Liver (tissue), 9 donors: ENCODE data around the gene C1QL2. TPM values are rescaled to one million over a fixed set of nuclear protein-coding genes. Genes with fewer than 3 reads are reported as not detected.

Experiments used
- DNase-seq: peaks from one replicate; pipeline ENCODE4 v3.0.0-alpha.2; 2017; ENCODE audit warnings: low spot score
- H3K27ac ChIP-seq, 2 donors: one replicate each; pipeline ENCODE4 v1.7.0; 2013; ENCODE audit warnings: inconsistent platforms in 2 of 2, low read length in 2 of 2, control low read depth in 1 of 2, low read depth in 1 of 2, mild to moderate bottlenecking in 1 of 2
- H3K27me3 ChIP-seq, 4 donors: one replicate each; pipeline versions ENCODE4 v1.6.1 to v1.7.0; 2013; ENCODE audit warnings: low read length in 3 of 4, inconsistent platforms in 1 of 4, mild to moderate bottlenecking in 1 of 4, moderate library complexity in 1 of 4; ENCODE audit not compliant: control insufficient read depth in 4 of 4, insufficient read depth in 4 of 4
- H3K36me3 ChIP-seq, 4 donors: one replicate each; pipeline versions ENCODE4 v1.6.1 to v1.7.0; 2013; ENCODE audit warnings: low read length in 3 of 4, mild to moderate bottlenecking in 3 of 4, low read depth in 1 of 4, moderate library complexity in 1 of 4; ENCODE audit not compliant: control insufficient read depth in 4 of 4, insufficient read depth in 3 of 4
- H3K4me1 ChIP-seq, 4 donors: one replicate each; pipeline versions ENCODE4 v1.6.1 to v1.7.0; 2013; ENCODE audit warnings: low read length in 3 of 4, mild to moderate bottlenecking in 3 of 4, moderate library complexity in 1 of 4; ENCODE audit not compliant: control insufficient read depth in 4 of 4, insufficient read depth in 4 of 4
- H3K4me3 ChIP-seq, 3 donors: one replicate each; pipeline versions ENCODE4 v1.6.1 to v1.7.0; 2013; ENCODE audit warnings: low read length in 3 of 3, control low read depth in 1 of 3, low read depth in 1 of 3, mild to moderate bottlenecking in 1 of 3
- H3K9ac ChIP-seq, 2 donors: one replicate each; pipeline ENCODE4 v1.7.0; 2013; ENCODE audit warnings: low read length in 2 of 2, mild to moderate bottlenecking in 2 of 2, moderate library complexity in 2 of 2, control low read depth in 1 of 2, low read depth in 1 of 2
- H3K9me3 ChIP-seq, 4 donors: one replicate each; pipeline versions ENCODE4 v1.6.1 to v1.7.0; 2013; ENCODE audit warnings: low read length in 3 of 4; ENCODE audit not compliant: control insufficient read depth in 4 of 4
- EGR1 ChIP-seq, 2 donors: IDR thresholded peaks; 2 replicates each; pipeline ENCODE4 v1.6.1; 2016 to 2018; ENCODE audit warnings: antibody characterized with exemption in 2 of 2, low read depth in 2 of 2
- FOXA1 ChIP-seq: IDR thresholded peaks from 2 replicates; pipeline ENCODE4 v1.6.1; 2016; ENCODE audit warnings: antibody characterized with exemption
- FOXA2 ChIP-seq: IDR thresholded peaks from 2 replicates; pipeline ENCODE4 v1.6.1; 2016; ENCODE audit warnings: antibody characterized with exemption
- GABPA ChIP-seq, 2 donors: IDR thresholded peaks in 1 of 2; conservative IDR thresholded peaks in 1 of 2; 2 replicates each; pipeline ENCODE4 v1.6.1; 2016; ENCODE audit warnings: antibody characterized with exemption in 2 of 2, mild to moderate bottlenecking in 1 of 2, moderate library complexity in 1 of 2
- HNF4A ChIP-seq, 2 donors: conservative IDR thresholded peaks; 2 replicates each; pipeline ENCODE4 v1.6.1; 2016; ENCODE audit warnings: antibody characterized with exemption in 2 of 2, mild to moderate bottlenecking in 2 of 2
- HNF4G ChIP-seq: IDR thresholded peaks from 2 replicates; pipeline ENCODE4 v1.6.1; 2016; ENCODE audit warnings: antibody characterized with exemption
- JUND ChIP-seq, 2 donors: IDR thresholded peaks; 2 replicates each; pipeline ENCODE4 v1.6.1; 2016; ENCODE audit warnings: antibody characterized with exemption in 2 of 2
- NR2F2 ChIP-seq: IDR thresholded peaks from 2 replicates; pipeline ENCODE4 v1.6.1; 2016; ENCODE audit warnings: antibody characterized with exemption
- RAD21 ChIP-seq, 2 donors: IDR thresholded peaks; 2 replicates each; pipeline ENCODE4 v1.6.1; 2016; ENCODE audit warnings: antibody characterized with exemption in 2 of 2, mild to moderate bottlenecking in 2 of 2
- RXRA ChIP-seq, 2 donors: IDR thresholded peaks; 2 replicates each; pipeline ENCODE4 v1.6.1; 2017 to 2018; ENCODE audit warnings: antibody characterized with exemption in 2 of 2, mild to moderate bottlenecking in 1 of 2
- SP1 ChIP-seq: IDR thresholded peaks from 2 replicates; pipeline ENCODE4 v1.6.1; 2018; ENCODE audit warnings: antibody characterized with exemption, mild to moderate bottlenecking
- TAF1 ChIP-seq: conservative IDR thresholded peaks from 2 replicates; pipeline ENCODE4 v1.6.1; 2016; ENCODE audit warnings: antibody characterized with exemption, mild to moderate bottlenecking
- YY1 ChIP-seq: IDR thresholded peaks from 2 replicates; pipeline ENCODE4 v1.6.1; 2016; ENCODE audit warnings: antibody characterized with exemption, mild to moderate bottlenecking
- WGBS: extraction: QIAGEN DNeasy Blood & Tissue Kit; methylation state at CpG from one replicate; pipeline ENCODE4 v1.1.7; 2013; 5-methylcytosine and 5-hydroxymethylcytosine counted together
- polyA plus RNA-seq, 2 donors: library from polyadenylated mRNA; stranded (reverse) in 1 of 2; unstranded in 1 of 2; fragments of 200-250 nt in 1 of 2; fragments of >200 nt in 1 of 2; fragmentation: Nextera tagmentation in 1 of 2; extraction: Ambion mirVana in 1 of 2; gene quantifications; one replicate each; pipeline versions ENCODE4 v1.2.1 to v1.2.3, GENCODE V29; 2013 to 2015
- total RNA-seq, 2 donors: library from RNA; depleted of rRNA; stranded (reverse); fragments of >200 nt; gene quantifications; one replicate each; pipeline ENCODE4 v1.2.3, GENCODE V29; 2014
- TF ChIP-seq, protein P1 (sequence below): IDR thresholded peaks from 2 replicates; pipeline ENCODE4 v1.6.1; 2016; ENCODE audit warnings: antibody characterized with exemption
- TF ChIP-seq, protein P2 (sequence below): IDR thresholded peaks from 2 replicates; pipeline ENCODE4 v1.6.1; 2016; ENCODE audit warnings: antibody characterized with exemption
- TF ChIP-seq, protein P3 (sequence below): IDR thresholded peaks from 2 replicates; pipeline ENCODE4 v1.6.1; 2016; ENCODE audit warnings: antibody characterized with exemption
- TF ChIP-seq, protein P4 (sequence below): fragments of 150-350 bp; IDR thresholded peaks from 2 replicates; pipeline ENCODE4 v1.5.1; 2017; ENCODE audit warnings: improper control_type of control experiment, low read depth, low read length; ENCODE audit not compliant: missing input control
- TF ChIP-seq, protein P5 (sequence below): IDR thresholded peaks from 2 replicates; pipeline ENCODE4 v1.6.1; 2016; ENCODE audit warnings: antibody characterized with exemption, mild to moderate bottlenecking
- donor health status: healthy.
- donor health status: healthy.
- donor health status: healthy.
- donor health status: healthy.
- donor health status: healthy.

C1QL2 gene
- total and polyA plus RNA-seq, 4 donors: not detected

DNA sequence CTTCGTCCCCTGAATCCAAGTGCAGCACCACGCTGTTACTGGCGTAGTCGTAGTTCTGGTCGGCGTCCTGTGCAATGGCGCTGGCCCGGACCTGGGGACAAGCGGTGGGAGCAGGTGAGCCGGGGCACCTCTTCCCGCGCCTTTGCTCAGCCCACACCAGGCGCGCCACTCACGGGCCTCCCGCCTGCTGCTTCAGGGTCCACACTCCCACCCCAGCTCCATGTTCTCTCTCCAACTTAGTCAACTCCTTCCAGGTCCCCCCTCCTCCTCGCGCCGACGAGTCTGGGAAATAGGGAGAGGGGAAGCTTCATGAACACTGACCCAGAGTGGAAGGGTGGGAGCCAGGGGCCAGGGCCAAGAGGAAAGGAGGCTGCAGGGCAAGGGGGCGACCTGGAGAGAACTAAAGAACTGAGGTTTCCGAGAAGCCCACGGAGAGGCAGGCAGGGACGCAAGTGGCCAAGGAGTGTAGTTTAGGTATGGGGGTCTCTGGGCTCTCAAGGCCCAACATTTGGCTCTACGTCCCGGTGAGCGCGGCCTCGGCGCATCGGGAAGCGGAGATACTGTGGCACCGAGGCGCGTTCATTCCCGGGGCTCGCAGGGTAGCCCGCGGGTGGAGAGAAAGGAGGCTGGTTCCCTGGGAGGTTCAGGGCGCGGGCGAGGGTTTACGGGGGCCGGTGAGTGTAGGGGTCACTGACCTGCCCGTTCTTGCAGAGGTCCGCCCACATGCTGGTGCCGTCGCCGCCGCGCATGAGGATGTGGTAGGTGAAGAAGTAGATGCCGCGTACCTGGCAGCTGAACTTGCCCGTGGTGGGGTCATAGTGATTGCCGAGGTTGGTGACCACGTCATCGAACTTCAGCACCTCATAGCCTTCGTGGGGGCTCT, 1.4 kb downstream of the C1QL2 start:
- no peak for DNase-seq
- no peaks in the 10 kb centered on the region for H3K36me3 ChIP-seq
- H3K4me1 ChIP-seq: peaks cover 2 to 23% (median 11%) of the 10 kb centered on the region in 4 donors
- H3K9ac ChIP-seq: no peak overlapping the region
- H3K4me3 ChIP-seq: no peak overlapping the region
- peaks cover 3 to 14% (median 8%) of the 10 kb centered on the region in 4 donors for H3K27me3 ChIP-seq
- TF ChIP-seq RXRA (IDR thresholded peaks at IDR 0.05) (no peak), RAD21 (IDR thresholded peaks at IDR 0.05) (no peak), EGR1 (IDR thresholded peaks at IDR 0.05; ENCODE audit: low read depth in 2 of 2) (no peak), GABPA (IDR thresholded peaks at IDR 0.05 in 1 of 2, conservative IDR thresholded peaks at IDR 0.05 in 1 of 2) (no peak), TAF1 (no peak), YY1 (no peak), JUND (IDR thresholded peaks at IDR 0.05) (no peak), HNF4G (no peak), NR2F2 (no peak), FOXA1 (no peak), FOXA2 (no peak), HNF4A (conservative IDR thresholded peaks at IDR 0.05) (no peak), SP1 (no peak)
- TF ChIP-seq, protein P1, sequence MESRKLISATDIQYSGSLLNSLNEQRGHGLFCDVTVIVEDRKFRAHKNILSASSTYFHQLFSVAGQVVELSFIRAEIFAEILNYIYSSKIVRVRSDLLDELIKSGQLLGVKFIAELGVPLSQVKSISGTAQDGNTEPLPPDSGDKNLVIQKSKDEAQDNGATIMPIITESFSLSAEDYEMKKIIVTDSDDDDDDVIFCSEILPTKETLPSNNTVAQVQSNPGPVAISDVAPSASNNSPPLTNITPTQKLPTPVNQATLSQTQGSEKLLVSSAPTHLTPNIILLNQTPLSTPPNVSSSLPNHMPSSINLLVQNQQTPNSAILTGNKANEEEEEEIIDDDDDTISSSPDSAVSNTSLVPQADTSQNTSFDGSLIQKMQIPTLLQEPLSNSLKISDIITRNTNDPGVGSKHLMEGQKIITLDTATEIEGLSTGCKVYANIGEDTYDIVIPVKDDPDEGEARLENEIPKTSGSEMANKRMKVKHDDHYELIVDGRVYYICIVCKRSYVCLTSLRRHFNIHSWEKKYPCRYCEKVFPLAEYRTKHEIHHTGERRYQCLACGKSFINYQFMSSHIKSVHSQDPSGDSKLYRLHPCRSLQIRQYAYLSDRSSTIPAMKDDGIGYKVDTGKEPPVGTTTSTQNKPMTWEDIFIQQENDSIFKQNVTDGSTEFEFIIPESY: no peak
- TF ChIP-seq, protein P2, sequence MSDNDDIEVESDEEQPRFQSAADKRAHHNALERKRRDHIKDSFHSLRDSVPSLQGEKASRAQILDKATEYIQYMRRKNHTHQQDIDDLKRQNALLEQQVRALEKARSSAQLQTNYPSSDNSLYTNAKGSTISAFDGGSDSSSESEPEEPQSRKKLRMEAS: no peak
- TF ChIP-seq, protein P3, sequence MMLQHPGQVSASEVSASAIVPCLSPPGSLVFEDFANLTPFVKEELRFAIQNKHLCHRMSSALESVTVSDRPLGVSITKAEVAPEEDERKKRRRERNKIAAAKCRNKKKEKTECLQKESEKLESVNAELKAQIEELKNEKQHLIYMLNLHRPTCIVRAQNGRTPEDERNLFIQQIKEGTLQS: no peak
- TF ChIP-seq, protein P4, sequence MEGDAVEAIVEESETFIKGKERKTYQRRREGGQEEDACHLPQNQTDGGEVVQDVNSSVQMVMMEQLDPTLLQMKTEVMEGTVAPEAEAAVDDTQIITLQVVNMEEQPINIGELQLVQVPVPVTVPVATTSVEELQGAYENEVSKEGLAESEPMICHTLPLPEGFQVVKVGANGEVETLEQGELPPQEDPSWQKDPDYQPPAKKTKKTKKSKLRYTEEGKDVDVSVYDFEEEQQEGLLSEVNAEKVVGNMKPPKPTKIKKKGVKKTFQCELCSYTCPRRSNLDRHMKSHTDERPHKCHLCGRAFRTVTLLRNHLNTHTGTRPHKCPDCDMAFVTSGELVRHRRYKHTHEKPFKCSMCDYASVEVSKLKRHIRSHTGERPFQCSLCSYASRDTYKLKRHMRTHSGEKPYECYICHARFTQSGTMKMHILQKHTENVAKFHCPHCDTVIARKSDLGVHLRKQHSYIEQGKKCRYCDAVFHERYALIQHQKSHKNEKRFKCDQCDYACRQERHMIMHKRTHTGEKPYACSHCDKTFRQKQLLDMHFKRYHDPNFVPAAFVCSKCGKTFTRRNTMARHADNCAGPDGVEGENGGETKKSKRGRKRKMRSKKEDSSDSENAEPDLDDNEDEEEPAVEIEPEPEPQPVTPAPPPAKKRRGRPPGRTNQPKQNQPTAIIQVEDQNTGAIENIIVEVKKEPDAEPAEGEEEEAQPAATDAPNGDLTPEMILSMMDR: no peak
- TF ChIP-seq, protein P5, sequence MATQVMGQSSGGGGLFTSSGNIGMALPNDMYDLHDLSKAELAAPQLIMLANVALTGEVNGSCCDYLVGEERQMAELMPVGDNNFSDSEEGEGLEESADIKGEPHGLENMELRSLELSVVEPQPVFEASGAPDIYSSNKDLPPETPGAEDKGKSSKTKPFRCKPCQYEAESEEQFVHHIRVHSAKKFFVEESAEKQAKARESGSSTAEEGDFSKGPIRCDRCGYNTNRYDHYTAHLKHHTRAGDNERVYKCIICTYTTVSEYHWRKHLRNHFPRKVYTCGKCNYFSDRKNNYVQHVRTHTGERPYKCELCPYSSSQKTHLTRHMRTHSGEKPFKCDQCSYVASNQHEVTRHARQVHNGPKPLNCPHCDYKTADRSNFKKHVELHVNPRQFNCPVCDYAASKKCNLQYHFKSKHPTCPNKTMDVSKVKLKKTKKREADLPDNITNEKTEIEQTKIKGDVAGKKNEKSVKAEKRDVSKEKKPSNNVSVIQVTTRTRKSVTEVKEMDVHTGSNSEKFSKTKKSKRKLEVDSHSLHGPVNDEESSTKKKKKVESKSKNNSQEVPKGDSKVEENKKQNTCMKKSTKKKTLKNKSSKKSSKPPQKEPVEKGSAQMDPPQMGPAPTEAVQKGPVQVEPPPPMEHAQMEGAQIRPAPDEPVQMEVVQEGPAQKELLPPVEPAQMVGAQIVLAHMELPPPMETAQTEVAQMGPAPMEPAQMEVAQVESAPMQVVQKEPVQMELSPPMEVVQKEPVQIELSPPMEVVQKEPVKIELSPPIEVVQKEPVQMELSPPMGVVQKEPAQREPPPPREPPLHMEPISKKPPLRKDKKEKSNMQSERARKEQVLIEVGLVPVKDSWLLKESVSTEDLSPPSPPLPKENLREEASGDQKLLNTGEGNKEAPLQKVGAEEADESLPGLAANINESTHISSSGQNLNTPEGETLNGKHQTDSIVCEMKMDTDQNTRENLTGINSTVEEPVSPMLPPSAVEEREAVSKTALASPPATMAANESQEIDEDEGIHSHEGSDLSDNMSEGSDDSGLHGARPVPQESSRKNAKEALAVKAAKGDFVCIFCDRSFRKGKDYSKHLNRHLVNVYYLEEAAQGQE: no peak
- H3K27ac ChIP-seq: no peak overlapping the region
- WGBS: 6% methylated on average over 58 of the region's 58 CpGs
- no peaks in the 10 kb centered on the region for H3K9me3 ChIP-seq
